OCI-LY1 (cell line): Measurements from ENCODE around the gene SFMBT2.

ENCODE experiments used
- H2AFZ ChIP-seq: fragments of 200-600 bp; sonication (generic), shearing (Covaris generic); 2 replicates; pipeline ENCODE4 v1.6.0; 2014; ENCODE audit warnings: antibody characterized with exemption, mild to moderate bottlenecking, low read length
- H3F3A ChIP-seq: fragments of 200-600 bp; sonication (generic), shearing (Covaris generic); 2 replicates; pipeline ENCODE4 v1.6.0; 2014; ENCODE audit warnings: mild to moderate bottlenecking, antibody characterized with exemption, low read length, moderate library complexity; ENCODE audit not compliant: insufficient read depth
- H3K27ac ChIP-seq: fragments of 200-600 bp; sonication (generic); 2 replicates; pipeline ENCODE4 v1.5.1; 2014; ENCODE audit warnings: low read length, mixed run types, mild to moderate bottlenecking, low read depth; ENCODE audit not compliant: poor library complexity, severe bottlenecking
- H3K27me3 ChIP-seq: fragments of 200-600 bp; sonication (generic); 2 replicates; pipeline ENCODE4 v1.6.0; 2014; ENCODE audit warnings: antibody characterized with exemption, mild to moderate bottlenecking, low read length, moderate library complexity; ENCODE audit not compliant: insufficient read depth
- H3K36me3 ChIP-seq: fragments of 200-600 bp; sonication (generic); 2 replicates; pipeline ENCODE4 v1.6.1; 2014; ENCODE audit warnings: mild to moderate bottlenecking, antibody characterized with exemption, low read length, moderate library complexity, mixed read lengths; ENCODE audit not compliant: insufficient read depth
- H3K4me1 ChIP-seq: fragments of 200-600 bp; sonication (generic); 2 replicates; pipeline ENCODE4 v1.5.1; 2014; ENCODE audit warnings: mild to moderate bottlenecking, low read length, moderate library complexity; ENCODE audit not compliant: insufficient read depth, severe bottlenecking
- H3K4me2 ChIP-seq: fragments of 200-600 bp; sonication (generic), shearing (Covaris generic); 2 replicates; pipeline ENCODE4 v1.6.1; 2014; ENCODE audit warnings: low read length
- H3K4me3 ChIP-seq: fragments of 200-600 bp; sonication (generic); 2 replicates; pipeline ENCODE4 v1.5.1; 2014; ENCODE audit warnings: low read length, low read depth, mild to moderate bottlenecking, mixed read lengths; ENCODE audit not compliant: poor library complexity, severe bottlenecking
- H3K79me2 ChIP-seq: fragments of 200-600 bp; shearing (Covaris generic); 2 replicates; pipeline ENCODE4 v1.6.1; 2016; ENCODE audit warnings: mixed run types, low read length, mixed read lengths; ENCODE audit not compliant: insufficient read depth
- H3K9ac ChIP-seq: fragments of 200-600 bp; sonication (generic), shearing (Covaris generic); 2 replicates; pipeline ENCODE4 v1.6.1; 2014; ENCODE audit warnings: mild to moderate bottlenecking, low read length, mixed read lengths
- H3K9me2 ChIP-seq: fragments of 200-600 bp; sonication (generic), shearing (Covaris generic); 2 replicates; pipeline ENCODE4 v1.6.1; 2014; ENCODE audit warnings: low read depth, mild to moderate bottlenecking, low read length, mixed read lengths
- H3K9me3 ChIP-seq: fragments of 200-600 bp; shearing (Covaris generic); 2 replicates; pipeline ENCODE4 v1.6.1; 2014; ENCODE audit warnings: low read length, mixed read lengths
- H4K20me1 ChIP-seq: fragments of 200-600 bp; sonication (generic), shearing (Covaris generic); 2 replicates; pipeline ENCODE4 v1.6.0; 2016; ENCODE audit warnings: mild to moderate bottlenecking, low read length; ENCODE audit not compliant: insufficient read depth
- EZH2 ChIP-seq: fragments of 200-600 bp; sonication (generic), shearing (Covaris generic); IDR thresholded peaks from 2 replicates; pipeline ENCODE4 v1.8.0; 2017; ENCODE audit warnings: borderline replicate concordance, mixed run types, mild to moderate bottlenecking, antibody characterized with exemption, low read length, moderate library complexity, mixed read lengths
- TF ChIP-seq, protein P1 (sequence below): fragments of 200-600 bp; sonication (generic), shearing (Covaris generic); IDR thresholded peaks from 2 replicates; pipeline ENCODE4 v1.5.1; 2017; ENCODE audit warnings: mild to moderate bottlenecking, antibody characterized with exemption, low read length, moderate library complexity, mixed read lengths

Gene SFMBT2

DNA sequence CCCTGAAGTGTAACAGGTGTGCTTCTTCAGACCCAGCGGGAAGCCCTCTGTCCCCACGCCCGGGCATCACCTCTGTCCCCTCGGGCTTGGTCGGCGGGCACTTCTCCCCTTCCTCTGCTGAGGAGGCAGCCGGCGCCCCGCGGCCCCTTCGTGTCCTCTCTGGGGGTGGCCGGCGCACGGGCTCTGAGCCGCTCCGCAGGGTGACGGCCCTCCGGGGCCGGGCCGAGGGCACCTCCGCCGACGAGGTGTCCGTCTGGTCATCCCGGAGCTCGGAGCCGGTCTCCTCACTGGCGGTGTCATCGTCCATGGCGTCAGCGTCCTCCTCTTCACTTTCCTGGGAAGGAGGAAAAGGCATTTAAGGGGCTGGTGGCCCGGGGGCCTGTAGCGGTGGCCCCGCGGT is 239.0 kb downstream of the SFMBT2 start:
- Histone ChIP-seq H3K4me3 (no peak overlapping the region), H3K27me3 (no peaks in the 10 kb centered on the region), H3K9ac (no peak overlapping the region), H4K20me1 (no peaks in the 10 kb centered on the region), H3F3A (no peaks in the 10 kb centered on the region), H3K79me2 (no peaks in the 10 kb centered on the region), H2AFZ (no peak overlapping the region), H3K36me3 (peaks cover 39% of the 10 kb centered on the region), H3K27ac (no peak overlapping the region), H3K4me2 (no peak overlapping the region), H3K9me2 (no peaks in the 10 kb centered on the region), H3K9me3 (0 out of 2 replicates have a peak, but pooled peaks cover 4% of the 10 kb centered on the region), H3K4me1 (no peaks in the 10 kb centered on the region)
- no peak for TF ChIP-seq EZH2
- TF ChIP-seq, protein P1, sequence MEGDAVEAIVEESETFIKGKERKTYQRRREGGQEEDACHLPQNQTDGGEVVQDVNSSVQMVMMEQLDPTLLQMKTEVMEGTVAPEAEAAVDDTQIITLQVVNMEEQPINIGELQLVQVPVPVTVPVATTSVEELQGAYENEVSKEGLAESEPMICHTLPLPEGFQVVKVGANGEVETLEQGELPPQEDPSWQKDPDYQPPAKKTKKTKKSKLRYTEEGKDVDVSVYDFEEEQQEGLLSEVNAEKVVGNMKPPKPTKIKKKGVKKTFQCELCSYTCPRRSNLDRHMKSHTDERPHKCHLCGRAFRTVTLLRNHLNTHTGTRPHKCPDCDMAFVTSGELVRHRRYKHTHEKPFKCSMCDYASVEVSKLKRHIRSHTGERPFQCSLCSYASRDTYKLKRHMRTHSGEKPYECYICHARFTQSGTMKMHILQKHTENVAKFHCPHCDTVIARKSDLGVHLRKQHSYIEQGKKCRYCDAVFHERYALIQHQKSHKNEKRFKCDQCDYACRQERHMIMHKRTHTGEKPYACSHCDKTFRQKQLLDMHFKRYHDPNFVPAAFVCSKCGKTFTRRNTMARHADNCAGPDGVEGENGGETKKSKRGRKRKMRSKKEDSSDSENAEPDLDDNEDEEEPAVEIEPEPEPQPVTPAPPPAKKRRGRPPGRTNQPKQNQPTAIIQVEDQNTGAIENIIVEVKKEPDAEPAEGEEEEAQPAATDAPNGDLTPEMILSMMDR, result no peak

DNA sequence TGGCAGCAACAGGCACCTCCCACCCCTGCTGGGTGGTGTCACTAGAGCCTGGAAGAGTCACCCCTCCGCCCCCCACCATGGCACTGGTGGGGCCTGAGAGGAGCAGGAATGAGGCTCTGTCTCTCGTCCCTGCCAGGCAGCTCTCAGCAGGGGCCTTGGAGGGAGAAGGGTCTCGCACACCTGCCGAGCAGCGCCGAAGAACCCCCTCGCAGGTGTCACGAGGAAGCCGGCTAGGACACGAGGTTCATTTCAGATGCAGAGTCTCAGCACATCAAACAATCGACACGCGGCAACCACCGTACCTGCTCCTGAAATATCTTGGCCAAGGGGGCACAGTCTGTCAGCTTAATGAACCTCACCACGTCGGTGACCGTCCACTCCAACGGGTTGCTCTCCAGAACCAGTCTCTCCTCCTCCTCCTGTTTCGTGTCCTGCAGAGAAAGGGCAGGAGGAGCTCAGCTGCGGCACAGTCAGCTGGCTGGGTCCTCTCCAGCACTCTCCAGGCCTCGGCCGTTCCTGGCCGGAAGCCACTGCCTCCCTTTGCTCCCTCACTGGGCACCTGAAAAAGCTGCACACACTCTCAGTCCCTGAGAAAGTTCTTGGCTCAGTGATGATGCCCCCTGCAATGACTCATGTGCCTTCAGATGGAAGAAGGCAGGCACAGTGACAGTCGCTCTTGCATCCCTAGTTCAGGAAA is 240.1 kb downstream of the SFMBT2 start:
- TF ChIP-seq, protein P1, result no peak
- TF ChIP-seq EZH2, result no peak
- H4K20me1 ChIP-seq, result no peaks in the 10 kb centered on the region
- no peak overlapping the region for H2AFZ ChIP-seq
- H3K4me2 ChIP-seq, result no peak overlapping the region
- H3K79me2 ChIP-seq, result no peaks in the 10 kb centered on the region
- H3K27me3 ChIP-seq, result no peaks in the 10 kb centered on the region
- H3K9me2 ChIP-seq, result no peaks in the 10 kb centered on the region
- no peak overlapping the region for H3K27ac ChIP-seq
- no peaks in the 10 kb centered on the region for H3K9me3 ChIP-seq
- H3K4me3 ChIP-seq, result no peak overlapping the region
- H3F3A ChIP-seq, result no peaks in the 10 kb centered on the region
- H3K9ac ChIP-seq, result no peak overlapping the region
- no peaks in the 10 kb centered on the region for H3K4me1 ChIP-seq
- H3K36me3 ChIP-seq, result peaks cover 29% of the 10 kb centered on the region

DNA sequence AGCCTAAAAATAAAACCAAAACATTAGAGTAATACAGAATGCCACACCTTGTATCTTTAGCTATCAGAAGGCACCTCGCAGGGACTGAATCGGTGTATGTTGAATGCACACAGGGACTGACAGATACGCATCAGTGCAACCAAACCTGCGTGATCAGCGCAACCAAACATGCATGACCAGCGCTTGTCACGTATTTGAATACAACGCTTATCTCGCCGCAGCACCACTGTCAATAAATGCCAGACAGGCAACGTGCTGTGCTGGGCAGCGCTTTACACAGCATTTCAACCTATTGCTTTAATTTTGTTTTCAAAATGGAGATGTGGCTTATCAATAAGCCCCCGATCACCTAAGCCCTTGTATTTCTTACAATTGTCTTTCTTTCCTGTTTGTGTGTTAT is 242.4 kb downstream of the SFMBT2 start:
- H3K27ac ChIP-seq, result no peak overlapping the region

More for the DNA sequence above, 242.4 kb downstream of the SFMBT2 start:
- Histone ChIP-seq H3F3A (no peaks in the 10 kb centered on the region), H3K27me3 (no peaks in the 10 kb centered on the region), H3K79me2 (no peaks in the 10 kb centered on the region), H3K9me3 (no peaks in the 10 kb centered on the region), H3K4me3 (no peak overlapping the region), H2AFZ (no peak overlapping the region), H3K4me1 (no peaks in the 10 kb centered on the region), H3K36me3 (peaks cover 16% of the 10 kb centered on the region), H4K20me1 (no peaks in the 10 kb centered on the region), H3K9me2 (no peaks in the 10 kb centered on the region), H3K9ac (no peak overlapping the region), H3K4me2 (no peak overlapping the region)
- TF ChIP-seq, protein P1, result no peak
- TF ChIP-seq EZH2, result no peak
